Measurements from ENCODE around the gene RAB40B.

GRCh38 chr17:82713071-82713723, 14.7 kb upstream of the RAB40B start:
- TF ChIP-seq CTCF (IDR thresholded peaks at IDR 0.05 in 4 of 5, conservative IDR thresholded peaks at IDR 0.05 in 1 of 5), result no peak
- no peak for TF ChIP-seq POLR2A (IDR thresholded peaks at IDR 0.05)

Measured in gastrocnemius medialis (tissue), 4 donors.